GM18526 (cell line): ENCODE data around the gene CYP27A1.

ENCODE experiments used
- POLR2A ChIP-seq: IDR thresholded peaks from 3 replicates; pipeline ENCODE4 v1.6.1; 2011; ENCODE audit not compliant: insufficient read length; ENCODE audit errors: extremely low read depth

The CYP27A1 gene

DNA sequence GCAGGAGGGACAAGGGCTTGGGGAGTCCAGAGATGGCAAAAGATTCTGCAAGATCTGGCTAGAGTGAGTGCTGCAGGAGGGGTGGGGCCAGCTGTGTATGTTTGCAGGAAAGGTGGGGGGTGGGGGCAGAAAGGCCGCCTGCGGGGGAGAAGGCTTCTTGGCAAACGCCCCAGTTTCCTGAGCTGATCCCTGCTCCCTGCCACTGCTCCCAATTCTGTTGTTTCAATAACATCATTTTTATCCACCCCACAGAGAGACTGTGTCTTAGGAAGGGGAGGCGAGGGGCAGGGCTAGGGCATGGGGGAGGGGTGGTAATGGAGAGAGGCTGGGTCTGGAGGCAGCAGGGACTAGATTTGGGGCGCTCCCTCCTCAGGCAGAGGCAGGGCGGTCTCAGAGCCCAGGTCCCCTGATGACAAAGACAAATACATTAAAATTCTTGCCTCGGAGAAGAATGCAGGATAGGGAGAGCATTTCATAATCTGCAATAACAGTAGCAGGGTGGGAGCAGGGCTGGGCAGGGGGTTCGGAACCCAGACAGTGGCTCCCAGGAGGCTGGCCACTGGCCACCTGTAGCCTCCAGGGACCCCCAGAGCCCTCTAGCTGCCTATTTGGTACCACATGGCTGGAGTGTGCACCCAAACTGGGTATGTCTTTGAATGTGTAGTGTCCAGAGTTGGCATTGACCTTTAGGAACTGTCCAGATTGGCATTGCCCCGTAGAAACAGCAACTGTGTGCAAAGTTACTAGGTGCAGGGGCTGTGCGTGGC, 75.6 kb downstream of the CYP27A1 start:
- TF ChIP-seq POLR2A: no peak

DNA sequence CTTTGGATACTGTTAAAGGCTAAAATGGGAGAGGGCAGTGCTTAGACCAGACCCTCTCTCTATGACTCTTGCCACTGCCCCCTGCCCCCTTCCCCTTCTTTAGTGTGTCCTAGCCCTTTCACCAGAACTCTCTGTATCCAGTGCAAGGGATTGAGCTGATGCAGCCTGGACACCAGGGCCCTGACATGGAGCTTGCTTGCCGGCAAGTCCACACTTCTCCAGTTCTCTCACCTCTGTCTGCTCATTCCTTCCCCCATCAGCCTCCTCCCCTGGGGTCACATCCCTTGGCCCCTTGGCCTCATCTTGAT, 76.1 kb downstream of the CYP27A1 start:
- TF ChIP-seq POLR2A: no peak

DNA sequence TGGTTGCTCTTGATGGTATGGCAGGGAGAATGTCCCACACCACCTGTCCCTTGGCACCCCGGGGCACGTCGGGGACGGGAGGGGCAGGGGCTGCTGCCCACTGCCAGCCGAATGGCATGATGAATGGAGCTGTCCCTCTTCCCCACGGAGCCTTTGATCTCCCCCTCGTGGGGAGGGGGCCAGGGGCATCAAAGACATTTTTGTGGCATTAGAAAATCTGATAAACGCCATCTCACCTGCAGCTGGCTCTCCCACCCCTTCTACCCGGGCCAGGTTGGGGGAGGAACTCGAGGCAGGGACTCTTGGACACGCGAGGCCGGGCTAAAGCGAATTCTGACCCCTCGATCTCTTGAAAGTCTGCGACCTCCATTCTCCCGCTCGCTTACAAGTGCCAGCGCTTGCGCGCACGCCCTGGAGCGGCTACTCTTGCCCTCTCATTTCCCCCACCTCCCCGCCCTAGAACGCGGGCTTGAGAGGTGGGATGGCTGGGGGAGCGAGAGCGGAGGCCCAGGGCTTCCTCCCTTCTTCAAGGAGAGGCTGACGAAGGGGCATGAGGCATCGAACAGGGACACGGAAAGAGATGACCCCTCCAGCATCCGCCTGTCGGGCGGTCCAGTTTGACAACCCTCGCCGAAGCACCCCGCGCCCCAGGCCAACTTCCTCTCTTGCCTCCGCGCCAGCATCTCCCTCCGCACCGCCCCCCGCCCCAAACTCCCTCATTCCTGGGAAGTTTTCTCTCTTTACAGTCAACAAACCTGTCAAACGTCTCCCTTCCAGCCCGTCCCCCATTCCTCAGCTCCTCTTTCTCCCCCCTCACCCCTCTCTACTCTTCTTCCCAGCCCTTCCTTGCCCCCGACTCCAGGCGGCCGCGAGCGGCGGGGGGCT, 77.0 kb downstream of the CYP27A1 start:
- no peak for TF ChIP-seq POLR2A

DNA sequence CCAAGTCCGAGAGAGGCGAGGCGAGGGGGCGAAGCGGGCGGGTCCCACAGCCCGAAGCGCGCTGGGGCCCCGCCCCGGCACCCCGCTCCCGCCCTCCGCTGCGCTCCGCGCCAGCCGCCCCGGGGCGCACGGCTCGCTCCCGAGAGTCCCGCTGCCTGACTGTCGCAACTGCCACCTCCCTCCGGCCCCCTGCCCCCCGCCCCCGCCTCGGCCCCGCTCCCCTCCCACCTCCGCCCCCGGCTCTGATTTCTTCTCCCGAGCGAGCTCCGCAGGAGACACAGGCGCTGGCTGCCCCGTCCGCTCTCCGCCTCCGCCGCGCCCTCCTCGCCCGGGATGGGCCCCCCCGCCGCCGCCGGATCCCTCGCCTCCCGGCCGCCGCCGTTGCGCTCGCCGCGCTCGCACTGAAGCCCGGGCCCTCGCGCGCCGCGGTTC, 77.6 kb downstream of the CYP27A1 start, which contains the start of gene WNT6:
TSS of gene WNT6 (plus strand) at position 250 of the 432 bp plus-strand sequence. CDS start 233 bp downstream, outside the sequence.
- no peak for TF ChIP-seq POLR2A

DNA sequence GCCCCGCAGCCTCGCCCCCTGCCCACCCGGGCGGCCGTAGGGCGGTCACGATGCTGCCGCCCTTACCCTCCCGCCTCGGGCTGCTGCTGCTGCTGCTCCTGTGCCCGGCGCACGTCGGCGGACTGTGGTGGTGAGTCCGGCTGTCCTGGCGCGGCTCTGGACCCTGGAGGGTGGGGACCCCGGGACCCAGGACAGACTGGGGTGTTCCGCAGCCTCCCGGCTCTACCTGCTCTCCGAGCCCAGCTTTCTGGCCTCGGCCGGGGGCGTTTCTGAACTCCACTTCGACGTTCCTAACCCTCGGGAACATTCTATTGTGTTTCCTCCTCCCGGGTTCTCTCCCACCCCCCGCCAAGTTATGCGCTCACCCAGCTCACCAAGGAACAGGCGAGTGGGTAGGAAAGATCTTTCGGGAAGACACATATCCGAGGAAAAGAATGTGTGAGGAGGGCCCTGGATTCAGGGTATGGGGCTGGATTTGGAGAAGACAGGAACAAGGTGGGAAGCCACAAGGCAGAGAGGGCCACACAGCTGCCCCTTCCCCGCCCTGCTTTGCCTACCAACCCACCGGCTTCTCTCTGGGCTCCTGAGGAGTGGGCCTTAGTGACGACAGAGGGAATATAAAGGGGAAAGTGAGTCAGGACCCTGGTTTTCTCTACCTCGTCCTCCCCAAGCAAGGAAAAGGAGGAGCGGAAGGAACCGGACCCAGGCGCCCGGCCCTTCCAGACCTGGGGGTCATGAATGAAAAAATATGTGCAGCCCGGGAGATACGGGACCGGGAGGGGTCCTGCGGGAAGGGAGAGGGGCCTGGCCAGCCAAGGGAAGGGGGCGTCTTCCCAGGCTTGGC, 78.3 kb downstream of the CYP27A1 start:
- TF ChIP-seq POLR2A: no peak

DNA sequence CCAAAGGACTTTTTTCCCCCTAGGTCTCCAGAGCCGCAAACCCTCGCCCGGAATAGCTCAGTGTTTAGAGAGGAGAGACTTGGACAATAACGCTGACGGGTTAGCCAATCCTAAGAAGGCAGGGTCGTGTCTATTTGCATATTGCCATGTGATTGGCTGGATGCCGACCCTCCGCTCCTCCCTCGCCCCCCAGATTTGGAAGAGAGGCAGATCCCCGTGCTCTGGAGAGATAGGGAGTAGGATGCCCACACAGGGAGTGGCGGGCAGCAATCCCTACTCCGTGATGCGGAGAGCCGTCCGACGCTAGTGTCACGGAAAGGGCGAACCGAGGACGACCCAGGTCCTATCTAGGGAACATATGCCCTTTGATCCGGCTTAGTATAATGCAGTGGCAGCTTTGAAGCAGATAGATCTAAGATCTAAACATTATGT, 79.0 kb downstream of the CYP27A1 start:
- TF ChIP-seq POLR2A: no peak

DNA sequence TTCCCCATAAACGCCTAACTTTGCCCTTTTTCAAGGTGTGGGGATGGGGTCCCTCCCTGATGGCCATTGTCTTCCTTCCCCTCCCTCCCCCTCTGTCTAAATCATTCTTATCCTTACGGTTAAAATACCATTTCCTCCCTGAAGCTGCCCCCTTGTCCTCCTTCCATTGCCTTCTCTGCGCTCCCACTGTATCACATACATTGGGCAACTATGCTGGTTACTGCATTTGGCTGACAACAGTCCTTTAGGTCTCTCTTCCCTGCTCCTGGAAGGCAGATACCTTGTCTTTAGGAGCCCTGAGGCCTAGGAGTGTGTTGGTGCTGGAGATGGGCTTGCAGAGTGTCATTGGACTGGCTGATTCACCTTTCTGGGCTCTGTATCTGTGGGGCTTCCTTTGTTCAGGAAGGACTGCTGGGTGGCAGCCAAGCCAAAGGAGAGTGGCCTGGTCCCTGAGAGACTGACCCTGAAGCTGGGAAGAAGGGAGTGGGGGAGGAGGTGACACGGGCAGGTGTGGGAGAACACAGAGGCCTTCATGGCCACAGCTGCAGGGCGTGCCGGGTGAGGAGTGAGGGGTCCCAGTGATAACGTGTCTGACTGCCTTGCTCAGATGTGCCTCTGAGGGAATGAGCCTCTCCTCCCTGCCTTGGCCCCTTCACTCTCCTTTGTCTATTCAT, 79.8 kb downstream of the CYP27A1 start:
- TF ChIP-seq POLR2A: no peak

DNA sequence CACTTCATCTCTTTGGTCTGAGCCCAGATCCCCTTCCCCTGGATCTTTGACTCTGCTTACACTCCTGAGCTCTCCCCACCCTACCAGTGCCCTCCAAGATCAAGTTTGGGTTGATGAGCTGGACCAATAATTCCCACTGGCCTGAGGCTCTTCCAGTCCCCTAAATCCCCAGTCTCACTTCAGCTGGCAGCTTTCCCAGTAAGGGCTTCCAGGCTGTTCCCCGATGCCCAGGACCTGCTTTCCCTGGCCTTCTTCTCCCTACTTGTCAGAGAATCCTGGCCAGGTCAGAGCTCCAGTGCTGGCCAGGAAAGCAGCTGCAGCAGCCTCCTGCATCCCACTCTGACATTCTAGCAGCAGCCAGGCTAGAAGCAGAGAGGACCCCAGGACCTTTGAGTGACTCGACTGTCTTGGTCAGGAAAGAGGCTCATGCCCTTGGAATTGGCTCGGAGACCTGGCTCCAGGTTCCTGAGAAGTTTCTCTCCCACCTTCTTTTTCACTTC, 81.1 kb downstream of the CYP27A1 start:
- no peak for TF ChIP-seq POLR2A
